K562 (cell line): ENCODE data around the gene RARRES1. TPM values are rescaled to one million over a fixed set of nuclear protein-coding genes. Genes with fewer than 3 reads are reported as not detected.

Experiments used
- ATAC-seq: fragments of 200-7000 bp; cut with Tn5 transposase; 3 replicates; pipeline ENCODE4 v1.9.1; 2020; ENCODE audit warnings: moderate library complexity
- BruUV-seq: library from RNA; stranded (reverse); fragments of 400-500 nt; replicated peaks from 2 replicates; lab custom pipeline; 2021; lab: Mats Ljungman, UMichigan
- CTCF ChIA-PET: fragments of 300-600 bp; formaldehyde crosslinking; extraction: SDS; loops from one replicate; lab custom pipeline; 2021; ENCODE audit warnings: low intra/inter-chr PET ratio; lab: Yijun Ruan, JAX
- POLR2A ChIA-PET: fragments of 300-600, 350-650 bp; sonication (Branson Sonifier 250); formaldehyde crosslinking; extraction: SDS; loops from one replicate; lab custom pipeline; 2021; ENCODE audit warnings: antibody characterized with exemption, inconsistent platforms; lab: Yijun Ruan, JAX
- DNase-seq, 4 experiments: peaks; one replicate each; pipeline versions ENCODE4 v3.0.0 to v3.0.0-alpha.2; 2011 to 2018; ENCODE audit warnings: low spot score in 3 of 4, mixed read lengths in 3 of 4; ENCODE audit errors: extremely low read depth in 1 of 4
- FAIRE-seq: peaks from 2 replicates; lab custom pipeline; 2011; peaks lifted over from hg19 to GRCh38; lab: Jason Lieb, UNC
- H2AFZ ChIP-seq: 2 replicates; pipeline ENCODE4 v1.6.0; 2011; ENCODE audit warnings: low read depth, low read length, control low read depth, inconsistent platforms
- H3K27ac ChIP-seq: fragments of 200-600 bp; 3 replicates; pipeline ENCODE4 v1.8.0; 2011; ENCODE audit warnings: low read depth, mild to moderate bottlenecking, control low read depth, inconsistent platforms, low read length, moderate library complexity, mixed read lengths; ENCODE audit errors: extremely low read depth
- H3K27me3 ChIP-seq, 2 experiments: fragments of 300-600 bp in 1 of 2; 2 replicates in 1 of 2; 3 replicates in 1 of 2; pipeline versions ENCODE4 v1.6.0 to v1.8.0; 2011; ENCODE audit warnings: inconsistent platforms in 2 of 2, low read length in 2 of 2, mild to moderate bottlenecking in 1 of 2, mixed read lengths in 1 of 2, moderate library complexity in 1 of 2; ENCODE audit not compliant: control insufficient read depth in 2 of 2, insufficient read depth in 2 of 2
- H3K36me3 ChIP-seq: fragments of 300-600 bp; 3 replicates; pipeline ENCODE4 v1.8.0; 2011; ENCODE audit warnings: mild to moderate bottlenecking, low read length, inconsistent platforms; ENCODE audit not compliant: control insufficient read depth, insufficient read depth
- H3K4me1 ChIP-seq, 2 experiments: fragments of 200-600 bp in 1 of 2; replicated peaks in 1 of 2; 2 replicates in 1 of 2; 3 replicates in 1 of 2; pipeline versions ENCODE4 v1.5.1 to v1.8.0; 2011; ENCODE audit warnings: inconsistent platforms in 2 of 2, low read length in 2 of 2, mild to moderate bottlenecking in 1 of 2, mixed read lengths in 1 of 2, moderate library complexity in 1 of 2; ENCODE audit not compliant: control insufficient read depth in 2 of 2, insufficient read depth in 2 of 2
- H3K4me2 ChIP-seq: 2 replicates; pipeline ENCODE4 v1.6.1; 2011; ENCODE audit warnings: low read length, control low read depth, inconsistent platforms, mixed read lengths; ENCODE audit not compliant: insufficient read depth
- H3K4me3 ChIP-seq: fragments of 200-600 bp; sonication (generic), shearing (Covaris generic); 2 replicates; pipeline ENCODE4 v1.5.1; 2016; ENCODE audit warnings: control low read depth, inconsistent platforms
- H3K79me2 ChIP-seq: fragments of 200-600 bp; 3 replicates; pipeline ENCODE4 v1.8.0; 2011; ENCODE audit warnings: low read length, inconsistent platforms; ENCODE audit not compliant: control insufficient read depth, insufficient read depth
- H3K9ac ChIP-seq, 2 experiments: 2 replicates each; pipeline versions ENCODE4 v1.6.0 to v1.6.1; 2011; ENCODE audit warnings: low read depth in 2 of 2, low read length in 2 of 2, control low read depth in 1 of 2, inconsistent platforms in 1 of 2, mild to moderate bottlenecking in 1 of 2, mixed read lengths in 1 of 2; ENCODE audit not compliant: insufficient read depth in 1 of 2
- H3K9me1 ChIP-seq: one replicate; pipeline ENCODE4 v1.6.0; 2011; ENCODE audit warnings: inconsistent platforms, mild to moderate bottlenecking, low read length, moderate library complexity; ENCODE audit not compliant: control insufficient read depth, insufficient read depth
- H3K9me3 ChIP-seq: replicated peaks from 2 replicates; pipeline ENCODE4 v1.5.1; 2011; ENCODE audit warnings: low read depth, low read length, inconsistent platforms; ENCODE audit not compliant: control insufficient read depth, insufficient read depth
- H4K20me1 ChIP-seq: replicated peaks from 2 replicates; pipeline ENCODE4 v1.6.1; 2011; ENCODE audit warnings: low read length, inconsistent platforms, mixed read lengths; ENCODE audit not compliant: control insufficient read depth, insufficient read depth
- ATF1 ChIP-seq, 2 experiments: fragments of 450-650 bp in 1 of 2; IDR thresholded peaks; 2 replicates each; pipeline ENCODE4 v1.6.1; 2016; ENCODE audit warnings: missing compliant biosample characterization in 1 of 2, missing genetic modification characterization in 1 of 2
- EHMT2 ChIP-seq: fragments of 450-650 bp; IDR thresholded peaks from 2 replicates; pipeline ENCODE4 v1.6.1; 2018; ENCODE audit warnings: antibody characterized with exemption
- ELF2 ChIP-seq: fragments of 250-450 bp; sonication (Bioruptor Pico); IDR thresholded peaks from 2 replicates; pipeline ENCODE4 v1.5.0; 2021; ENCODE audit warnings: mild to moderate bottlenecking
- HCFC1 ChIP-seq: IDR thresholded peaks from 2 replicates; pipeline ENCODE4 v1.6.1; 2012; ENCODE audit warnings: low read depth, low read length, improper control_type of control experiment
- HIVEP1 ChIP-seq: fragments of 250-450 bp; sonication (Bioruptor Pico); IDR thresholded peaks from 2 replicates; pipeline ENCODE4 v1.4.0; 2020; ENCODE audit warnings: mild to moderate bottlenecking
- KLF16 ChIP-seq: IDR thresholded peaks from 2 replicates; pipeline ENCODE4 v1.6.1; 2016; ENCODE audit warnings: antibody characterized with exemption
- KLF6 ChIP-seq: fragments of 250-450 bp; sonication (Bioruptor Pico); IDR thresholded peaks from 2 replicates; pipeline ENCODE4 v1.4.0; 2020; ENCODE audit warnings: mild to moderate bottlenecking, moderate library complexity, borderline replicate concordance
- POLR2G ChIP-seq: fragments of 200-400 bp; formaldehyde crosslinking; IDR thresholded peaks from 2 replicates; pipeline ENCODE4 v1.6.1; 2017; ENCODE audit warnings: low read depth, mild to moderate bottlenecking, antibody characterized with exemption, low read length, moderate library complexity
- PRMT5 ChIP-seq: sonication (generic); formaldehyde crosslinking; IDR thresholded peaks from 2 replicates; pipeline ENCODE4 v1.5.0; 2020; ENCODE audit warnings: missing genetic modification reagents
- RBM15 ChIP-seq: fragments of 200-400 bp; formaldehyde crosslinking; IDR thresholded peaks from 2 replicates; pipeline ENCODE4 v1.6.1; 2018; ENCODE audit warnings: mild to moderate bottlenecking, low read length, moderate library complexity; ENCODE audit not compliant: insufficient read depth
- SAFB ChIP-seq: fragments of 200-400 bp; formaldehyde crosslinking; IDR thresholded peaks from 2 replicates; pipeline ENCODE4 v1.6.1; 2017; ENCODE audit warnings: low read depth, low read length, borderline replicate concordance
- TBL1XR1 ChIP-seq, 2 experiments: IDR thresholded peaks; 2 replicates each; pipeline ENCODE4 v1.6.1; 2012; ENCODE audit warnings: improper control_type of control experiment in 2 of 2, low read length in 2 of 2, mild to moderate bottlenecking in 1 of 2
- TBP ChIP-seq: optimal IDR thresholded peaks from 2 replicates; pipeline ENCODE3; 2011; ENCODE audit warnings: low read depth, low read length, improper control_type of control experiment
- ZNF696 ChIP-seq: fragments of 250-450 bp; sonication (Bioruptor Pico); conservative IDR thresholded peaks from 2 replicates; pipeline ENCODE4 v1.4.0; 2020; ENCODE audit warnings: mild to moderate bottlenecking, moderate library complexity
- WGBS: fragments of 100-300 bp; shearing (Covaris generic); methylation state at CpG from one replicate; pipeline ENCODE4 v1.1.6; 2016; ENCODE audit warnings: low coverage, mixed read lengths; ENCODE audit not compliant: insufficient coverage; ENCODE audit errors: missing lambda C conversion rate; 5-methylcytosine and 5-hydroxymethylcytosine counted together
- in situ Hi-C: fragments of 300-500 bp; cut with MboI; formaldehyde crosslinking; loops from 4 replicates; pipeline ENCODE4 v1.15.0; 2018; ENCODE audit warnings: inconsistent platforms, mixed read lengths
- intact Hi-C: fragments of 100-400 bp; cut with micrococcal nuclease; formaldehyde crosslinking; loops from 2 replicates; pipeline ENCODE4 v1.14.2; 2022
- polyA plus RNA-seq, 8 experiments: library from polyadenylated mRNA; depleted of rRNA in 4 of 8; stranded (reverse) in 5 of 8; unstranded in 3 of 8; fragments of >200 nt; fragmentation: Nextera tagmentation in 2 of 8; fragmentation: Illumina TruSeq in 1 of 8; extraction: Ambion mirVana in 2 of 8; extraction: Trizol in 1 of 8; gene quantifications; 2 replicates each; pipeline versions ENCODE4 v1.2.1 to v1.2.3, GENCODE V29; 2011 to 2014; ENCODE audit warnings: inconsistent platforms in 1 of 8, missing spikeins in 1 of 8
- total RNA-seq, 7 experiments: library from RNA; depleted of rRNA in 6 of 7; stranded (reverse); fragments of >200 nt in 6 of 7; fragmentation: Illumina TruSeq in 2 of 7; extraction: Trizol in 2 of 7; gene quantifications; 2 replicates each; pipeline versions ENCODE4 v1.2.1 to v1.2.3, GENCODE V29; 2011 to 2021; ENCODE audit warnings: low replicate concordance in 1 of 7
- TF ChIP-seq, protein P1 (sequence below): fragments of 450-650 bp; formaldehyde crosslinking; IDR thresholded peaks from 2 replicates; pipeline ENCODE4 v1.4.0; 2022; ENCODE audit warnings: missing genetic modification characterization
- TF ChIP-seq, protein P2 (sequence below): fragments of 450-650 bp; IDR thresholded peaks from 2 replicates; pipeline ENCODE4 v1.6.1; 2016

Gene RARRES1
- total and polyA plus RNA-seq, 9 of the 15 experiments (the other 6 are each of a cell fraction or from before 2014, with no cell fraction given), result not detected

DNA sequence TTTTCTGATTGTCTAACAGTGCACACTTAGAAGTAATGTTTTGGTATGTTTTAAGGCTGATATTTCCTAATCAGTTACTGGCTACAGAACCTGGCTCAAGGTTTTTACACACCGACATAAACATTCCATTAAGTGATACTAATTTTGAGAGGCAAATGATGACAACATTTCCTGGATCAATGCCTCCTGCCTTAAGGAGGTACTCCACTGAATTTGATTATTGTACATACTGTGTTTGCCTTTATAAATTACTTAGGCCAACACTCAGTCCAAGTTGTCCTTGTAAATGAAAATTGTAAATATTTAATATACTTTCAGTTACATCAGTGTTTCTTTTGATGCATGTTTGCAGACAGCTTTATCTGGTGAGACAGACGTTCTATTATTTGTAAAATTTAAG is 35.6 kb downstream of the RARRES1 start:
- FAIRE-seq, result no peak
- no peak overlapping the region for H3K27ac ChIP-seq
- no peak overlapping the region for H2AFZ ChIP-seq
- no peak overlapping the region for H3K9ac ChIP-seq
- no peak overlapping the region for H3K4me2 ChIP-seq
- no peaks in the 10 kb centered on the region for H3K9me3 ChIP-seq
- BruUV-seq, result no TSS peak
- H3K4me3 ChIP-seq, result no peak overlapping the region
- H3K9me1 ChIP-seq, result no peaks in the 10 kb centered on the region
- POLR2A ChIA-PET, result interaction anchor here (0.9 to 1.0 kb wide), 2 partner anchors 31 to 152 kb away, joined by 3 read pairs; no protein-coding TSS in a partner anchor
- WGBS, result 46% methylated on average over 2 of the region's 2 CpGs
- intact Hi-C loops (no loop called here), in situ Hi-C loops (no loop called here)
- no peak for ATAC-seq
- no peaks in the 10 kb centered on the region for H3K27me3 ChIP-seq
- peaks cover 4% of the 10 kb centered on the region; the same call in 1 of the 3 replicates for H3K79me2 ChIP-seq
- peaks cover 54% of the 10 kb centered on the region for H3K36me3 ChIP-seq
- peaks cover 0 to 4% of the 10 kb centered on the region in 2 experiments; a peak in 4 of 5 replicates for H3K4me1 ChIP-seq
- TF ChIP-seq KLF6 (CRISPR knock-in tag), result no peak
- TF ChIP-seq SAFB, result no peak
- TF ChIP-seq, protein P1, sequence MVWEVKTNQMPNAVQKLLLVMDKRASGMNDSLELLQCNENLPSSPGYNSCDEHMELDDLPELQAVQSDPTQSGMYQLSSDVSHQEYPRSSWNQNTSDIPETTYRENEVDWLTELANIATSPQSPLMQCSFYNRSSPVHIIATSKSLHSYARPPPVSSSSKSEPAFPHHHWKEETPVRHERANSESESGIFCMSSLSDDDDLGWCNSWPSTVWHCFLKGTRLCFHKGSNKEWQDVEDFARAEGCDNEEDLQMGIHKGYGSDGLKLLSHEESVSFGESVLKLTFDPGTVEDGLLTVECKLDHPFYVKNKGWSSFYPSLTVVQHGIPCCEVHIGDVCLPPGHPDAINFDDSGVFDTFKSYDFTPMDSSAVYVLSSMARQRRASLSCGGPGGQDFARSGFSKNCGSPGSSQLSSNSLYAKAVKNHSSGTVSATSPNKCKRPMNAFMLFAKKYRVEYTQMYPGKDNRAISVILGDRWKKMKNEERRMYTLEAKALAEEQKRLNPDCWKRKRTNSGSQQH (CRISPR knock-in tag), result no peak
- TF ChIP-seq ATF1 (CRISPR knock-in tag; IDR thresholded peaks at IDR 0.05), result no peak
- TF ChIP-seq ATF1 (tag; IDR thresholded peaks at IDR 0.05), result no peak
- no peak for TF ChIP-seq TBP
- TF ChIP-seq PRMT5 (CRISPR knock-in tag), result no peak
- no peak for TF ChIP-seq RBM15
- no peak for TF ChIP-seq ZNF696
- no peak for TF ChIP-seq EHMT2
- no peak for TF ChIP-seq HCFC1
- TF ChIP-seq POLR2G, result no peak
- no peak for TF ChIP-seq KLF16
- no peak for TF ChIP-seq ELF2 (CRISPR knock-in tag)
- TF ChIP-seq TBL1XR1 (IDR thresholded peaks at IDR 0.05; ENCODE audit: low read length in 2 of 2), result no peak
- TF ChIP-seq HIVEP1 (CRISPR knock-in tag), result no peak
- TF ChIP-seq, protein P2, sequence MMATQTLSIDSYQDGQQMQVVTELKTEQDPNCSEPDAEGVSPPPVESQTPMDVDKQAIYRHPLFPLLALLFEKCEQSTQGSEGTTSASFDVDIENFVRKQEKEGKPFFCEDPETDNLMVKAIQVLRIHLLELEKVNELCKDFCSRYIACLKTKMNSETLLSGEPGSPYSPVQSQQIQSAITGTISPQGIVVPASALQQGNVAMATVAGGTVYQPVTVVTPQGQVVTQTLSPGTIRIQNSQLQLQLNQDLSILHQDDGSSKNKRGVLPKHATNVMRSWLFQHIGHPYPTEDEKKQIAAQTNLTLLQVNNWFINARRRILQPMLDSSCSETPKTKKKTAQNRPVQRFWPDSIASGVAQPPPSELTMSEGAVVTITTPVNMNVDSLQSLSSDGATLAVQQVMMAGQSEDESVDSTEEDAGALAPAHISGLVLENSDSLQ, result no peak
- DNase-seq, result no peak
- CTCF ChIA-PET, result no interaction called here
- H4K20me1 ChIP-seq, result no peaks in the 10 kb centered on the region
